GM23338 (cell line): ENCODE results near the gene CDKAL1. TPM values are rescaled to one million over a fixed set of nuclear protein-coding genes. Genes with fewer than 3 reads are reported as not detected.
"Not testable (repeated sequence)": the region's sequence is repeated elsewhere in the genome, so short reads cannot be mapped to it uniquely, and the experiment has no call there.

Experiments
- ATAC-seq: fragments of 200-7000 bp; cut with Tn5 transposase; 3 replicates; pipeline ENCODE4 v1.9.1; 2020
- DNase-seq: peaks from one replicate; pipeline ENCODE4 v3.0.0-alpha.2; 2015; ENCODE audit warnings: low spot score
- H2AFZ ChIP-seq: fragments of 200-600 bp; sonication (generic); 2 replicates; pipeline ENCODE4 v1.8.0; 2016; ENCODE audit warnings: antibody characterized with exemption, mild to moderate bottlenecking, moderate library complexity
- H3F3A ChIP-seq: fragments of 200-600 bp; sonication (generic); replicated peaks from 2 replicates; pipeline ENCODE4 v1.8.0; 2017; ENCODE audit warnings: antibody characterized with exemption, mixed run types, low read depth
- H3K27ac ChIP-seq: fragments of 200-600 bp; sonication (generic); 2 replicates; pipeline ENCODE4 v1.6.1; 2016; ENCODE audit warnings: low read depth
- H3K27me3 ChIP-seq: fragments of 200-600 bp; sonication (generic); 2 replicates; pipeline ENCODE4 v1.8.0; 2016; ENCODE audit warnings: mild to moderate bottlenecking, mixed run types, moderate library complexity; ENCODE audit not compliant: insufficient read depth
- H3K36me3 ChIP-seq: fragments of 200-600 bp; sonication (generic); 2 replicates; pipeline ENCODE4 v1.8.0; 2016; ENCODE audit warnings: mild to moderate bottlenecking; ENCODE audit not compliant: insufficient read depth
- H3K4me1 ChIP-seq: fragments of 200-600 bp; sonication (generic); 2 replicates; pipeline ENCODE4 v1.8.0; 2016; ENCODE audit warnings: mild to moderate bottlenecking, moderate library complexity; ENCODE audit not compliant: insufficient read depth
- H3K4me2 ChIP-seq: fragments of 200-600 bp; sonication (generic); 2 replicates; pipeline ENCODE4 v1.7.1; 2017; ENCODE audit warnings: mixed run types
- H3K4me3 ChIP-seq: fragments of 200-600 bp; sonication (generic); 2 replicates; pipeline ENCODE4 v1.6.1; 2016; ENCODE audit warnings: mixed run types
- H3K79me2 ChIP-seq: fragments of 200-600 bp; sonication (generic); replicated peaks from 2 replicates; pipeline ENCODE4 v1.8.0; 2017; ENCODE audit warnings: mild to moderate bottlenecking; ENCODE audit not compliant: insufficient read depth
- H3K9me2 ChIP-seq: fragments of 200-600 bp; sonication (generic); 2 replicates; pipeline ENCODE4 v1.8.0; 2017; ENCODE audit not compliant: insufficient read depth
- H4K20me1 ChIP-seq: fragments of 200-600 bp; sonication (generic); replicated peaks from 2 replicates; pipeline ENCODE4 v1.8.0; 2017; ENCODE audit warnings: mild to moderate bottlenecking; ENCODE audit not compliant: insufficient read depth
- H3K27ac Mint-ChIP-seq: 2 replicates; pipeline ENCODE4 v1.8.0; 2020; ENCODE audit warnings: inconsistent platforms, mild to moderate bottlenecking, moderate library complexity, mixed read lengths
- H3K27me3 Mint-ChIP-seq: 3 replicates; pipeline ENCODE4 v1.8.0; 2022; ENCODE audit warnings: low read depth, mild to moderate bottlenecking, moderate library complexity, mixed read lengths, inconsistent platforms; ENCODE audit not compliant: insufficient read depth, poor library complexity
- H3K36me3 Mint-ChIP-seq: 3 replicates; pipeline ENCODE4 v1.8.0; 2021; ENCODE audit warnings: low read depth, mild to moderate bottlenecking, inconsistent platforms, moderate library complexity, mixed read lengths
- H3K4me1 Mint-ChIP-seq: 3 replicates; pipeline ENCODE4 v1.8.0; 2020; ENCODE audit warnings: mild to moderate bottlenecking, inconsistent platforms, mixed read lengths
- H3K4me3 Mint-ChIP-seq: 3 replicates; pipeline ENCODE4 v1.8.0; 2021; ENCODE audit warnings: moderate library complexity, mild to moderate bottlenecking, inconsistent platforms, mixed read lengths
- H3K9me3 Mint-ChIP-seq: 3 replicates; pipeline ENCODE4 v1.8.0; 2020; ENCODE audit warnings: moderate library complexity, mild to moderate bottlenecking, inconsistent platforms, mixed read lengths
- CREB1 ChIP-seq: fragments of 250-450 bp; sonication (Bioruptor Pico); IDR thresholded peaks from 2 replicates; pipeline ENCODE4 v1.5.0; 2020; ENCODE audit warnings: low read depth, mild to moderate bottlenecking, moderate library complexity
- EZH2 ChIP-seq: fragments of 200-600 bp; sonication (generic); IDR thresholded peaks from one replicate; pipeline ENCODE4 v1.8.0; 2017; ENCODE audit warnings: antibody characterized with exemption, mild to moderate bottlenecking, low read depth; ENCODE audit not compliant: unreplicated experiment
- EZH2phosphoT487 ChIP-seq: fragments of 200-600 bp; sonication (generic); IDR thresholded peaks from one replicate; pipeline ENCODE4 v1.8.1; 2018; ENCODE audit warnings: antibody characterized with exemption; ENCODE audit not compliant: unreplicated experiment
- JUNB ChIP-seq: IDR thresholded peaks from one replicate; pipeline ENCODE4 v1.6.1; 2016; ENCODE audit warnings: antibody characterized with exemption; ENCODE audit not compliant: unreplicated experiment
- NANOG ChIP-seq: IDR thresholded peaks from 2 replicates; pipeline ENCODE4 v1.6.1; 2016; ENCODE audit warnings: antibody characterized with exemption, borderline replicate concordance
- POLR2AphosphoS5 ChIP-seq: IDR thresholded peaks from 2 replicates; pipeline ENCODE4 v1.6.1; 2016; ENCODE audit warnings: antibody characterized with exemption, low read depth
- STAT1 ChIP-seq: IDR thresholded peaks from one replicate; pipeline ENCODE4 v1.6.1; 2016; ENCODE audit warnings: antibody characterized with exemption; ENCODE audit not compliant: unreplicated experiment
- ZNF114 ChIP-seq: fragments of 250-450 bp; sonication (Bioruptor Pico); IDR thresholded peaks from 2 replicates; pipeline ENCODE4 v1.5.0; 2020; ENCODE audit warnings: mild to moderate bottlenecking, moderate library complexity
- polyA plus RNA-seq: library from polyadenylated mRNA; unstranded; fragments of >200 nt; fragmentation: Nextera tagmentation; extraction: Ambion mirVana; gene quantifications from 2 replicates; pipeline ENCODE4 v1.2.1, GENCODE V29; 2016
- total RNA-seq: library from RNA; depleted of rRNA; stranded (reverse); fragments of >200 nt; shearing (Covaris generic); gene quantifications from 2 replicates; pipeline ENCODE4 v1.2.3, GENCODE V29; 2014
- TF ChIP-seq, protein P1 (sequence below): fragments of 250-450 bp; sonication (Bioruptor Pico); IDR thresholded peaks from 2 replicates; pipeline ENCODE4 v1.5.0; 2020; ENCODE audit warnings: mild to moderate bottlenecking, moderate library complexity
- TF ChIP-seq, protein P2 (sequence below): IDR thresholded peaks from one replicate; pipeline ENCODE4 v1.6.1; 2018; ENCODE audit warnings: antibody characterized with exemption; ENCODE audit not compliant: unreplicated experiment
- TF ChIP-seq, protein P3 (sequence below): IDR thresholded peaks from 2 replicates; pipeline ENCODE4 v1.6.1; 2016; ENCODE audit warnings: antibody characterized with exemption

CDKAL1 gene
- total and polyA plus RNA-seq, 2 experiments from 2014 or later: 17.8 to 35.0 TPM

DNA sequence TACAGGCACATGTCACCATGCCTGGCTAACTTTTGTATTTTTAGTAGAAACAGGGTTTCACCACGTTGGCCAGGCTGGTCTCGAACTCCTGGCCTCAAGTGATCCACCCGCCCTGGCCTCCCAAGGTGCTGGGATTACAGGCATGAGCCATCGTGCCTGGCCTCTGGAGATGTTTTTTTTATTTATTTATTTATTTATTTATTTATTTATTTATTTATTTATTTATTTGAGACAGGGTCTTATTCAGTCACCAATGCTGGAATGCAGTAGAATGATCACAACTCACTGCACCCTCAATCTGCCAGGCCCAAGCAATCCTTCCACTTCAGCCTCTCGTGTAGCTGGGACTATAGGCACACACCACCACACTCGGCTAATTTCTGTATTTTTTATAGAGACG is 661.0 kb downstream of the CDKAL1 start:
- H3K4me3 ChIP-seq, H3K27me3 ChIP-seq, H2AFZ ChIP-seq, ATAC-seq, H3K27ac ChIP-seq, H3K36me3 ChIP-seq, H4K20me1 ChIP-seq, DNase-seq, H3K4me2 ChIP-seq, H3K4me3 Mint-ChIP-seq, H3K27me3 Mint-ChIP-seq, H3K79me2 ChIP-seq, H3F3A ChIP-seq, H3K9me2 ChIP-seq: not testable (repeated sequence)
- H3K4me1 Mint-ChIP-seq: peaks cover 31% of the 10 kb centered on the region
- peaks cover 21% of the 10 kb centered on the region for H3K36me3 Mint-ChIP-seq
- peaks cover 17% of the 10 kb centered on the region for H3K9me3 Mint-ChIP-seq
- peak overlapping the region; percentile 76 for H3K27ac Mint-ChIP-seq
- peaks cover 29% of the 10 kb centered on the region for H3K4me1 ChIP-seq

DNA sequence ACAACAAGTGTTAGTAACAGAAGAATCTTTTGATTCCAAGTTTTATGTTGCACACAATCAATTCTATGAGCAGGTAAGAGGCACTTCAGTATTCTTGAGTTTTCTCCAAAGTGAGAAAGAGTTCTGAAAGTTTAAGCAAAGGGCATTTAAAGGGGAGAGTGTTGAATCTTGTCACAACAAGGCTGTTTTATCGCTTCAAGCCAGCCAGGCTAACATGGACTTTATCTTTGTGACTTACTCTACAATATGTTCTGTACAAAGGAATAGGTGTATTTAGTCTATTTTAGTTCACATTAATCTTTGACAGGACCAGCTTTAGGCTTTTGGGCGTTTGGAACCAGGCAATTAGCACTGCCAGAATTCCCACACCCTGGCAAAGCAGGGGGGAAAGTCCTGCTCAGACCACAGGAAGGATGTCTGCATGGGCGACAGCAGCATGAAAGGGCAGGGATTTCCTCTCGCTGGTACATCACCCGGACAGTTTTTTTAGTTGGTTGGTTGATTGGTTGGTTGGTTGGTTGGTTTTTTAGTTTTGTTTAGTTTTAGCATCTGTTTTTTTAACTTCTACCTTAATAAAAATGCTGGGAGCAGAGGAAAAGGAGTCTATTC is 663.9 kb downstream of the CDKAL1 start:
- ATAC-seq (no peak), DNase-seq (no peak)
- no peaks in the 10 kb centered on the region for H3K9me2 ChIP-seq
- H3K9me3 Mint-ChIP-seq: peaks cover 12% of the 10 kb centered on the region
- H4K20me1 ChIP-seq: no peaks in the 10 kb centered on the region
- peaks cover 30% of the 10 kb centered on the region for H3K4me1 ChIP-seq
- H3K27me3 ChIP-seq: no peaks in the 10 kb centered on the region
- H3K4me3 ChIP-seq: no peak overlapping the region
- peaks cover 15% of the 10 kb centered on the region for H3K36me3 Mint-ChIP-seq
- H3K36me3 ChIP-seq: no peaks in the 10 kb centered on the region
- H3K27ac Mint-ChIP-seq: no peak overlapping the region
- H3K4me2 ChIP-seq: no peak overlapping the region
- no peak overlapping the region for H2AFZ ChIP-seq
- no peaks in the 10 kb centered on the region for H3K79me2 ChIP-seq
- H3K4me3 Mint-ChIP-seq: no peak overlapping the region
- peaks cover 2% of the 10 kb centered on the region for H3K27me3 Mint-ChIP-seq
- H3K4me1 Mint-ChIP-seq: peaks cover 37% of the 10 kb centered on the region
- H3K27ac ChIP-seq: no peak overlapping the region; the same call in 1 of the 2 replicates
- H3F3A ChIP-seq: no peaks in the 10 kb centered on the region
- TF ChIP-seq POLR2AphosphoS5 (no peak), CREB1 (no peak), ZNF114 (CRISPR knock-in tag) (no peak), NANOG (no peak), STAT1 (no peak), EZH2 (no peak), JUNB (no peak), EZH2phosphoT487 (no peak)
- TF ChIP-seq, protein P1, sequence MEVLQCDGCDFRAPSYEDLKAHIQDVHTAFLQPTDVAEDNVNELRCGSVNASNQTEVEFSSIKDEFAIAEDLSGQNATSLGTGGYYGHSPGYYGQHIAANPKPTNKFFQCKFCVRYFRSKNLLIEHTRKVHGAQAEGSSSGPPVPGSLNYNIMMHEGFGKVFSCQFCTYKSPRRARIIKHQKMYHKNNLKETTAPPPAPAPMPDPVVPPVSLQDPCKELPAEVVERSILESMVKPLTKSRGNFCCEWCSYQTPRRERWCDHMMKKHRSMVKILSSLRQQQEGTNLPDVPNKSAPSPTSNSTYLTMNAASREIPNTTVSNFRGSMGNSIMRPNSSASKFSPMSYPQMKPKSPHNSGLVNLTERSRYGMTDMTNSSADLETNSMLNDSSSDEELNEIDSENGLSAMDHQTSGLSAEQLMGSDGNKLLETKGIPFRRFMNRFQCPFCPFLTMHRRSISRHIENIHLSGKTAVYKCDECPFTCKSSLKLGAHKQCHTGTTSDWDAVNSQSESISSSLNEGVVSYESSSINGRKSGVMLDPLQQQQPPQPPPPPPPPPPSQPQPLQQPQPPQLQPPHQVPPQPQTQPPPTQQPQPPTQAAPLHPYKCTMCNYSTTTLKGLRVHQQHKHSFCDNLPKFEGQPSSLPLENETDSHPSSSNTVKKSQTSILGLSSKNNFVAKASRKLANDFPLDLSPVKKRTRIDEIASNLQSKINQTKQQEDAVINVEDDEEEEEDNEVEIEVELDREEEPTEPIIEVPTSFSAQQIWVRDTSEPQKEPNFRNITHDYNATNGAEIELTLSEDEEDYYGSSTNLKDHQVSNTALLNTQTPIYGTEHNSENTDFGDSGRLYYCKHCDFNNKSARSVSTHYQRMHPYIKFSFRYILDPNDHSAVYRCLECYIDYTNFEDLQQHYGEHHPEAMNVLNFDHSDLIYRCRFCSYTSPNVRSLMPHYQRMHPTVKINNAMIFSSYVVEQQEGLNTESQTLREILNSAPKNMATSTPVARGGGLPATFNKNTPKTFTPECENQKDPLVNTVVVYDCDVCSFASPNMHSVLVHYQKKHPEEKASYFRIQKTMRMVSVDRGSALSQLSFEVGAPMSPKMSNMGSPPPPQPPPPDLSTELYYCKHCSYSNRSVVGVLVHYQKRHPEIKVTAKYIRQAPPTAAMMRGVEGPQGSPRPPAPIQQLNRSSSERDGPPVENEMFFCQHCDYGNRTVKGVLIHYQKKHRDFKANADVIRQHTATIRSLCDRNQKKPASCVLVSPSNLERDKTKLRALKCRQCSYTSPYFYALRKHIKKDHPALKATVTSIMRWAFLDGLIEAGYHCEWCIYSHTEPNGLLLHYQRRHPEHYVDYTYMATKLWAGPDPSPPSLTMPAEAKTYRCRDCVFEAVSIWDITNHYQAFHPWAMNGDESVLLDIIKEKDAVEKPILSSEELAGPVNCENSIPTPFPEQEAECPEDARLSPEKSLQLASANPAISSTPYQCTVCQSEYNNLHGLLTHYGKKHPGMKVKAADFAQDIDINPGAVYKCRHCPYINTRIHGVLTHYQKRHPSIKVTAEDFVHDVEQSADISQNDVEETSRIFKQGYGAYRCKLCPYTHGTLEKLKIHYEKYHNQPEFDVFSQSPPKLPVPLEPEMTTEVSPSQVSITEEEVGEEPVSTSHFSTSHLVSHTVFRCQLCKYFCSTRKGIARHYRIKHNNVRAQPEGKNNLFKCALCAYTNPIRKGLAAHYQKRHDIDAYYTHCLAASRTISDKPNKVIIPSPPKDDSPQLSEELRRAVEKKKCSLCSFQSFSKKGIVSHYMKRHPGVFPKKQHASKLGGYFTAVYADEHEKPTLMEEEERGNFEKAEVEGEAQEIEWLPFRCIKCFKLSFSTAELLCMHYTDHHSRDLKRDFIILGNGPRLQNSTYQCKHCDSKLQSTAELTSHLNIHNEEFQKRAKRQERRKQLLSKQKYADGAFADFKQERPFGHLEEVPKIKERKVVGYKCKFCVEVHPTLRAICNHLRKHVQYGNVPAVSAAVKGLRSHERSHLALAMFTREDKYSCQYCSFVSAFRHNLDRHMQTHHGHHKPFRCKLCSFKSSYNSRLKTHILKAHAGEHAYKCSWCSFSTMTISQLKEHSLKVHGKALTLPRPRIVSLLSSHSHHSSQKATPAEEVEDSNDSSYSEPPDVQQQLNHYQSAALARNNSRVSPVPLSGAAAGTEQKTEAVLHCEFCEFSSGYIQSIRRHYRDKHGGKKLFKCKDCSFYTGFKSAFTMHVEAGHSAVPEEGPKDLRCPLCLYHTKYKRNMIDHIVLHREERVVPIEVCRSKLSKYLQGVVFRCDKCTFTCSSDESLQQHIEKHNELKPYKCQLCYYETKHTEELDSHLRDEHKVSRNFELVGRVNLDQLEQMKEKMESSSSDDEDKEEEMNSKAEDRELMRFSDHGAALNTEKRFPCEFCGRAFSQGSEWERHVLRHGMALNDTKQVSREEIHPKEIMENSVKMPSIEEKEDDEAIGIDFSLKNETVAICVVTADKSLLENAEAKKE (CRISPR knock-in tag): no peak
- TF ChIP-seq, protein P2, sequence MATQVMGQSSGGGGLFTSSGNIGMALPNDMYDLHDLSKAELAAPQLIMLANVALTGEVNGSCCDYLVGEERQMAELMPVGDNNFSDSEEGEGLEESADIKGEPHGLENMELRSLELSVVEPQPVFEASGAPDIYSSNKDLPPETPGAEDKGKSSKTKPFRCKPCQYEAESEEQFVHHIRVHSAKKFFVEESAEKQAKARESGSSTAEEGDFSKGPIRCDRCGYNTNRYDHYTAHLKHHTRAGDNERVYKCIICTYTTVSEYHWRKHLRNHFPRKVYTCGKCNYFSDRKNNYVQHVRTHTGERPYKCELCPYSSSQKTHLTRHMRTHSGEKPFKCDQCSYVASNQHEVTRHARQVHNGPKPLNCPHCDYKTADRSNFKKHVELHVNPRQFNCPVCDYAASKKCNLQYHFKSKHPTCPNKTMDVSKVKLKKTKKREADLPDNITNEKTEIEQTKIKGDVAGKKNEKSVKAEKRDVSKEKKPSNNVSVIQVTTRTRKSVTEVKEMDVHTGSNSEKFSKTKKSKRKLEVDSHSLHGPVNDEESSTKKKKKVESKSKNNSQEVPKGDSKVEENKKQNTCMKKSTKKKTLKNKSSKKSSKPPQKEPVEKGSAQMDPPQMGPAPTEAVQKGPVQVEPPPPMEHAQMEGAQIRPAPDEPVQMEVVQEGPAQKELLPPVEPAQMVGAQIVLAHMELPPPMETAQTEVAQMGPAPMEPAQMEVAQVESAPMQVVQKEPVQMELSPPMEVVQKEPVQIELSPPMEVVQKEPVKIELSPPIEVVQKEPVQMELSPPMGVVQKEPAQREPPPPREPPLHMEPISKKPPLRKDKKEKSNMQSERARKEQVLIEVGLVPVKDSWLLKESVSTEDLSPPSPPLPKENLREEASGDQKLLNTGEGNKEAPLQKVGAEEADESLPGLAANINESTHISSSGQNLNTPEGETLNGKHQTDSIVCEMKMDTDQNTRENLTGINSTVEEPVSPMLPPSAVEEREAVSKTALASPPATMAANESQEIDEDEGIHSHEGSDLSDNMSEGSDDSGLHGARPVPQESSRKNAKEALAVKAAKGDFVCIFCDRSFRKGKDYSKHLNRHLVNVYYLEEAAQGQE: no peak
- TF ChIP-seq, protein P3, sequence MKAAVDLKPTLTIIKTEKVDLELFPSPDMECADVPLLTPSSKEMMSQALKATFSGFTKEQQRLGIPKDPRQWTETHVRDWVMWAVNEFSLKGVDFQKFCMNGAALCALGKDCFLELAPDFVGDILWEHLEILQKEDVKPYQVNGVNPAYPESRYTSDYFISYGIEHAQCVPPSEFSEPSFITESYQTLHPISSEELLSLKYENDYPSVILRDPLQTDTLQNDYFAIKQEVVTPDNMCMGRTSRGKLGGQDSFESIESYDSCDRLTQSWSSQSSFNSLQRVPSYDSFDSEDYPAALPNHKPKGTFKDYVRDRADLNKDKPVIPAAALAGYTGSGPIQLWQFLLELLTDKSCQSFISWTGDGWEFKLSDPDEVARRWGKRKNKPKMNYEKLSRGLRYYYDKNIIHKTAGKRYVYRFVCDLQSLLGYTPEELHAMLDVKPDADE: no peak
